NCI-H1694 treated with DMSO at 0.1 percent for 48 hours (cell line): ENCODE data around the gene SLC25A39.
"Not testable (repeated sequence)": the region's sequence is repeated elsewhere in the genome, so short reads cannot be mapped to it uniquely, and the experiment has no call there.

Experiments
- DNase-seq: peaks from one replicate; lab custom pipeline; 2025; lab: John Stamatoyannopoulos, UW

SLC25A39 gene

DNA sequence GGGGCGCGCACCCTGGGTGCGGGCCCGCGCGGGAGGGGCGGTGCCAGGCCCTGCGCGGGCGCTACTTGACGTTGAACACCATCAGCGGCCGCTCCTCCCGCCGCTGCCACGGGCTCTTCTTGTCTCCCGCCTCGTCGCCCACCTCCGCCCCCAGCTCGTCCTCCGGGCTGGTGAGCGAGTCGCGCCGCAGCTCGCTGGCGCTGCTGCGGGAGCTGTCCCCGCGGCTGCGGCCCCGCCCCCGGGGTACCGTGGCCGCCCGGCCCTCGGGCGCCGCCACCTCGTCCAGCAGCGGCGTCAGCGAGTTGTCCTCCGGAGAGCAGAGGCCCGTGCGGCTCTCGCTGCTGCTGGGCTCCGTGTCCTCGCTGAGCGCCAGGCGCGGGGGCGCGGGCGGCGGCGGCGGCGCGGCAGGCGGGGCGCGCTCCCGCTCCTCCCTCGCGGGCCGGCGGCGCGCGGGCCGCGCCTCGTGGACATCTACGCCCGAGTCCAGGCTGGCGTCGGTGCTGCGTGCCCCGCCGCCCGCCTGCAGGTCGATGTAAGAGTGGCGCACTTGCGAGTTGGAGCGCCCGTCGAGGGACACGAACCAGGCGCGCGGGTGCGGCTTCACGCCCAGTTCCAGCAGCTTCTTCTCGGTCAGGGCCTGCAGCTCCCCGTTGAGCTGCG lies 29.2 kb upstream of the SLC25A39 start:
- no peak for DNase-seq

DNA sequence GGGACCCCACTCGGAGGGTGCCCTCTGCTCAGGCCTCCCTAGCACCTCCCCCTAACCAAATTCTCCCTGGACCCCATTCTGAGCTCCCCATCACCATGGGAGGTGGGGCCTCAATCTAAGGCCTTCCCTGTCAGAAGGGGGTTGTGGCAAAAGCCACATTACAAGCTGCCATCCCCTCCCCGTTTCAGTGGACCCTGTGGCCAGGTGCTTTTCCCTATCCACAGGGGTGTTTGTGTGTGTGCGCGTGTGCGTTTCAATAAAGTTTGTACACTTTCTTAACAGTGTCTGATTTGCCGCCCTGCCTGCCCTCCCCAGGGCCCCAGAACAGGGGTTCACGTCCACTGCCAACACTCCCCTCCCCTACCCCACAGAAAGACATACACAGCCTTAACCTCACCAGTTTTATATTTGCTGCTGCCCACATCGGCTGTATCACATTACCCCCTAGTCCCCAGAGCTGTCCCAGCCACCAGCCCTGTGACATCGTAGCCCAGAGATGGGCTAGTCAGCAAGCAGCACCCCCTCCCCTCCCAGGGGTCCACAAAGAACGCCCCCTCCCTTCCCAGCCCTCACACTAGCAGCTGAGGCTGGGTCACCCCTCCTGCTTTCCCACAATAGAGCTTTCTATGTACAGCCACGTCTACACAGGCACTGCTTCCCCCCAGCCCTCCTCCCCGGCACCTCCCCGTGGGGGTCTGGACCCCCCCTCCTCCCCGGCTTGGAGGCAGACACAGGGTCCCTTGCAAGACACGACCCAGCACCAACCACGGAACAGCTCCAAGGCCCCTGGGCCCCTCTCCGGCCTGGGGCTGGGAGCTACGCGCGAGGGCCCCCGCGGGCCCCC lies 28.4 kb upstream of the SLC25A39 start:
- no peak for DNase-seq

- no peak for DNase-seq
Observed at GRCh38 chr17:44351961-44352827, 27.6 kb upstream of the SLC25A39 start.

DNA sequence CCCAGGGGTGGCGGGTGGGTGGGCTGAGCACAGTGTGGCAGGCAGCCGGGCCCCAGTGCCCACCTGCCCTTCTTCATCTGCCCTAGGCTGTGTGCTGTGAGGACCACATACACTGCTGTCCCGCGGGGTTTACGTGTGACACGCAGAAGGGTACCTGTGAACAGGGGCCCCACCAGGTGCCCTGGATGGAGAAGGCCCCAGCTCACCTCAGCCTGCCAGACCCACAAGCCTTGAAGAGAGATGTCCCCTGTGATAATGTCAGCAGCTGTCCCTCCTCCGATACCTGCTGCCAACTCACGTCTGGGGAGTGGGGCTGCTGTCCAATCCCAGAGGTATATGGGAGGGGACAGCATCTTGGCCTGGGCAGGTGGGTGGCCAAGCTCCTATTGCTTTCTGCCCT lies 26.8 kb upstream of the SLC25A39 start:
- DNase-seq, result no peak

DNA sequence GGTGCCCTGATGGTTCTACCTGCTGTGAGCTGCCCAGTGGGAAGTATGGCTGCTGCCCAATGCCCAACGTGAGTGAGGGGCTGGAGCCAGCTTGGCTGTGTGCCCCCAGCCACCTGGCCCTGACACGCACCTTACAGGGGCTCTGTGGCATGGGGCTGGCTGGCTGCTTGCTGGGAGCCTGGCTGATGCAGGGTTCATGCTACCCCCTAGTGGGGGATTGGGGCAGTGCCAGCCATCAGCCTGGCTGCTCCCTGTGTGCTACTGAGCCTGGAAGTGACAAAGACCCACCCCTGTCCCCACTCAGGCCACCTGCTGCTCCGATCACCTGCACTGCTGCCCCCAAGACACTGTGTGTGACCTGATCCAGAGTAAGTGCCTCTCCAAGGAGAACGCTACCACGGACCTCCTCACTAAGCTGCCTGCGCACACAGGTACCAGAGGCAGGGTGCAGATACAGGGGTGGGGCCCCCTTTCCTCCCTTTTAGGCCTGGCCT lies 26.2 kb upstream of the SLC25A39 start:
- peak; percentile 72 for DNase-seq

- DNase-seq, result no peak
Observed at GRCh38 chr17:44349553-44350070, 25.0 kb upstream of the SLC25A39 start.

DNA sequence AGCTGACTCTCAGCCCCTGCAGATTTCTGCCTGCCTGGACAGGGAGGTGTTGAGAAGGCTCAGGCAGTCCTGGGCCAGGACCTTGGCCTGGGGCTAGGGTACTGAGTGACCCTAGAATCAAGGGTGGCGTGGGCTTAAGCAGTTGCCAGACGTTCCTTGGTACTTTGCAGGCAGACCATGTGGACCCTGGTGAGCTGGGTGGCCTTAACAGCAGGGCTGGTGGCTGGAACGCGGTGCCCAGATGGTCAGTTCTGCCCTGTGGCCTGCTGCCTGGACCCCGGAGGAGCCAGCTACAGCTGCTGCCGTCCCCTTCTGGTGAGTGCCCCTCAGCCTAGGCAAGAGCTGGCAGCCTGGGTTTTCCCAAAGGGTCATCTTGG lies 24.4 kb upstream of the SLC25A39 start:
- no peak for DNase-seq

DNA sequence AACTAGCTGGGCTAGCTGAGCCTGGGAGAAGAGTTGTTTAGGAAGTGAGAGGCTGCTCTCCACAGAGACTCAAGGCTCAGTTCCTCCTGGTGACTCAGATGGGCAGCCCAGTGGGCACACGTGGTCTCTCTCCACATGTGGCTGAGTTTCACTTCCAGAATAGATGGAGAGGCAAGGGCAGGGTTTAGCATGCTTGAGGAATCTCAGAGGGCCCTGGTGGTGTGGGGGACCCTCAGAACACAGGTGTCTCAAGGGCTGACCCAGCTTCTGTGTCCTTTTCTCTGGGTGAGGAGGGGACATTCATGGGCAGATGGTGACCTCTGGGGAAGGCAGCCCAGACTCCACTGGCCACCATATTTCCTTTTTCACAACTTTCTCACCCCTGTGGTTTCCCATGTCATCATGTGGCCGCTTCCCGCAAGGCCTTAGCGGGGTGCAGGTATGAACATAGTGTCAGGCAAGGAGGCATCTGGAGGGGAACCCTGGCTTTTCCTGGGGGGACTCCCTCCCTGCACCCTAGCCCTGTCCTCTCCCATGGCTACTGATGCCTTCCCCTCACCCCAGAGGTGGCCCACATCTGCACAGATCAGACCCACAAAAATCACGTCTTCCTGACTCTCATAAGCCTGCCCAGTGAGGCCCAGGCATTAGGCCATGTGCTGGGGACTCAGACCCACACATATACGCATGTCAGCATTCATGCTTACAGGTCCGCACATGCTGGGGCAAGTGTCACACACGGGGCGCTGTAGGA lies 23.8 kb upstream of the SLC25A39 start:
- no peak for DNase-seq

GRCh38 chr17:44347206-44348055 lies 22.8 kb upstream of the SLC25A39 start:
- not testable (repeated sequence) for DNase-seq

- no peak for DNase-seq
Observed at GRCh38 chr17:44346064-44346844, 21.6 kb upstream of the SLC25A39 start.

GRCh38 chr17:44345454-44346026 lies 20.9 kb upstream of the SLC25A39 start:
- DNase-seq, result peak; percentile 73

- peak; percentile 99 for DNase-seq
Observed at GRCh38 chr17:44344939-44345453, 20.4 kb upstream of the SLC25A39 start, which contains the start of gene GRN. TSS of gene GRN (plus strand) at chr17:44345302. CDS start at chr17:44349165, 3,863 bp downstream.

DNA sequence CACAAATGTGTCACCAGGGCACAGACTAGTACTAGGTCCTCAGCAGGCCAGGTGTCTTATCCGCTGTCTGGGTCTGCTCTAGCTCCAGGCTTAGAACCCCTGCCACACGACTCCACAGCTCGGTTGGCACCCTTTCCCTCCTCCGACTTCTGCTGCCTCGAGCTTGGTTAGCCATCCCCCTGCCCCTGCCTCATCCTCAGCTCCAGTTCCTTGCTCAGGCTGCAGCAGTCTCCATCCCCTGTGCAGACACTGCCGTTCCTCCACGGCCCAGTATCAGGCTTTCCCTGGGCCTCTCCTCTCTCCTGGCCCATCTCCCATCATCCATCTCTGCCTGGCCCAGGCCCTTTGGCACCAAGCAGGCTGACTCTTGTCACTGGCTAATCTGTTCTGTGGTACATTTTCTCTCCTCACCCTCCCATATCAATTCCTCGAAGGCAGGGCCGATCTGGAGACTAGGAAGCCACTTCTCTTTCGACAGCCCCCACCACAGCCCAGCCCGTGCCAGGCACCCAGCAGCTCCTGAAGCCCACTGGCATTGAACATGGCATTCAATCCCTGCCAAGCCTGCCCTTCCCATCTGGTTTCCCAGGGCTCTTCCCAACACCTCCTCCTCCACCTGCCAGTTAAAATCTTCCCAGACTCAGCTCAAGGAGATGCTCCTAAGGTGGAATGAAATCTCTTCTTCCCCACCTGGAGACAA lies 19.0 kb upstream of the SLC25A39 start:
- no peak for DNase-seq

DNA sequence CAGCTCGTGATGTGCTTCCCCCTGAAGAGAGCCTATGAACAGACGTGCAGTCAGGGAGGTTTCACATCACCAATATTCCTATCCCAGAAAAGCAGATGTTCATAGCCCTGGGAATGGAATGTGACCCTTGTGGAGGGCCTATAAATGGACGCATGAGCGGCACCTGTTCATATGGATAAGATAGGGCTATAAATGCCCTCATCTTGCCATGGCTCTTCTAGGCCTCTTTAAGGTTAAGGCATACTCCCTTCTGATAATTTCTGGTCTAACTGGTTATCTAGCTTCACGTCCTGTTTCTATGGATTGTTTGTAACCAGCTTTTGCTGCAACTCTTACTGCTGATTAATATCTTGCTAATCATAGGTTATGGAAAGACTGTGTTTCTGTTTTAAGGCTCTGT lies 15.9 kb upstream of the SLC25A39 start:
- DNase-seq, result not testable (repeated sequence)

GRCh38 chr17:44338702-44339101 lies 14.1 kb upstream of the SLC25A39 start:
- DNase-seq, result no peak

DNA sequence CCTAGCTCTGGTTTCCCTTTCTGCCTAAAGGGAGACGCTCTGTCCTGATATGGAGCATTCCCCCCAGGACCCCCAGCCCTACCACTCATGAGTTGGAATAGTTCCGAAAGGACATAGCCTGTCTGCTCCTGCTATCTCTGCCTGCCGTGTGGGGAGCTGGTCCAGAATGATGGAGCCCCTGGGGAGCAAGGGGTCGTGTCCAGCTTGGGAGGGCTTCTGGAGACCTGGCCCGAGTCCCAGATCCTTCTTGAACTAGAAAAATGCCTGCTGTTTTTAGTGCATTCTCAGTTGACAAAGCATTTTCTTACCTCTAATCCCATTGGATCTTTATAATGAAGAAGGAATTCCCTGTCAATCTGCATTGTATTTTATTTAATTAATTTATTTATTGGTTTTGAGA lies 11.3 kb upstream of the SLC25A39 start:
- no peak for DNase-seq

GRCh38 chr17:44335564-44335963 lies 10.9 kb upstream of the SLC25A39 start:
- DNase-seq, result no peak

- no peak for DNase-seq
Observed at GRCh38 chr17:44334727-44335126, 10.1 kb upstream of the SLC25A39 start.
